MCF 10A (cell line): ENCODE results near the gene IPO13. TPM values are rescaled to one million over a fixed set of nuclear protein-coding genes. Genes with fewer than 3 reads are reported as not detected.
A peak's percentile ranks its signal among the peaks of the same experiment; 100 is the strongest.

Source experiments
- BruUV-seq: library from RNA; stranded (reverse); fragments of 400-500 nt; replicated peaks from 2 replicates; lab custom pipeline; 2021; lab: Mats Ljungman, UMichigan
- CTCF ChIA-PET: fragments of 300-600 bp; sonication (Branson Sonifier 250); formaldehyde crosslinking; extraction: SDS; loops from one replicate; lab custom pipeline; 2021; ENCODE audit warnings: antibody characterized with exemption, inconsistent platforms; lab: Yijun Ruan, JAX
- POLR2A ChIA-PET: fragments of 300-600, 350-650 bp; sonication (Branson Sonifier 250); formaldehyde crosslinking; extraction: SDS; loops from one replicate; lab custom pipeline; 2020; ENCODE audit warnings: antibody characterized with exemption, inconsistent platforms; lab: Yijun Ruan, JAX
- DNase-seq: peaks from one replicate; pipeline ENCODE4 v3.0.0-alpha.2; 2018; ENCODE audit not compliant: unreplicated experiment
- H3K27ac Mint-ChIP-seq: one replicate; pipeline ENCODE4 v1.8.0; 2022; ENCODE audit warnings: mild to moderate bottlenecking, low read depth, mixed read lengths; ENCODE audit not compliant: unreplicated experiment
- H3K27me3 Mint-ChIP-seq: one replicate; pipeline ENCODE4 v1.8.0; 2022; ENCODE audit warnings: mixed read lengths; ENCODE audit not compliant: insufficient read depth, unreplicated experiment
- H3K36me3 Mint-ChIP-seq: one replicate; pipeline ENCODE4 v1.8.0; 2022; ENCODE audit warnings: mild to moderate bottlenecking, moderate library complexity, mixed read lengths; ENCODE audit not compliant: insufficient read depth, unreplicated experiment
- H3K4me1 Mint-ChIP-seq: one replicate; pipeline ENCODE4 v1.8.0; 2022; ENCODE audit warnings: mixed read lengths; ENCODE audit not compliant: insufficient read depth, unreplicated experiment
- H3K4me3 Mint-ChIP-seq: one replicate; pipeline ENCODE4 v1.8.0; 2022; ENCODE audit warnings: mild to moderate bottlenecking, moderate library complexity, mixed read lengths; ENCODE audit not compliant: unreplicated experiment
- H3K9me3 Mint-ChIP-seq: one replicate; pipeline ENCODE4 v1.8.0; 2022; ENCODE audit warnings: mixed read lengths; ENCODE audit not compliant: unreplicated experiment
- intact Hi-C: fragments of 100-400 bp; cut with micrococcal nuclease; formaldehyde crosslinking; loops from 2 replicates; pipeline ENCODE4 v1.14.1; 2022
- total RNA-seq: library from RNA; stranded (reverse); gene quantifications from 2 replicates; pipeline ENCODE4 v1.2.3, GENCODE V29; 2022
- TF ChIP-seq, protein P1 (sequence below): fragments of 200-600 bp; IDR thresholded peaks from one replicate; pipeline ENCODE4 v1.8.0; 2022; ENCODE audit warnings: antibody characterized with exemption, mild to moderate bottlenecking; ENCODE audit not compliant: unreplicated experiment

The IPO13 gene
- total RNA-seq, 1 experiment from 2014 or later, result 23.9 TPM

GRCh38 chr1:43978551-43979260 is 32.0 kb downstream of the IPO13 start, which contains the start of gene B4GALT2:
Gene B4GALT2 (plus strand): TSS chr1:43979210. CDS start chr1:43981161, 1,951 bp downstream.
- POLR2A ChIA-PET, result interaction anchor here (0.9 to 1.0 kb wide), 2 partner anchors 12 to 195 kb away, joined by 3 to 4 read pairs; no protein-coding TSS in a partner anchor
- DNase-seq, result peak; percentile 33
- Mint-ChIP-seq H3K27ac (no peak within 1 kb of the TSS), H3K27me3 (no peaks in the 10 kb centered on the region), H3K36me3 (peaks cover 36% of the 10 kb centered on the region), H3K9me3 (no peaks in the 10 kb centered on the region), H3K4me1 (peaks cover 63% of the 10 kb centered on the region), H3K4me3 (peak within 1 kb of the TSS; percentile 94)
- no TSS peak for BruUV-seq
- intact Hi-C loops, result loop anchor here (5.0 kb wide), 1 partner anchor 451 kb away; no protein-coding TSS in a partner anchor
- CTCF ChIA-PET, result interaction anchor here (0.7 to 0.9 kb wide), 2 partner anchors 200 to 449 kb away, joined by 3 to 4 read pairs; no protein-coding TSS in a partner anchor
- TF ChIP-seq, protein P1, sequence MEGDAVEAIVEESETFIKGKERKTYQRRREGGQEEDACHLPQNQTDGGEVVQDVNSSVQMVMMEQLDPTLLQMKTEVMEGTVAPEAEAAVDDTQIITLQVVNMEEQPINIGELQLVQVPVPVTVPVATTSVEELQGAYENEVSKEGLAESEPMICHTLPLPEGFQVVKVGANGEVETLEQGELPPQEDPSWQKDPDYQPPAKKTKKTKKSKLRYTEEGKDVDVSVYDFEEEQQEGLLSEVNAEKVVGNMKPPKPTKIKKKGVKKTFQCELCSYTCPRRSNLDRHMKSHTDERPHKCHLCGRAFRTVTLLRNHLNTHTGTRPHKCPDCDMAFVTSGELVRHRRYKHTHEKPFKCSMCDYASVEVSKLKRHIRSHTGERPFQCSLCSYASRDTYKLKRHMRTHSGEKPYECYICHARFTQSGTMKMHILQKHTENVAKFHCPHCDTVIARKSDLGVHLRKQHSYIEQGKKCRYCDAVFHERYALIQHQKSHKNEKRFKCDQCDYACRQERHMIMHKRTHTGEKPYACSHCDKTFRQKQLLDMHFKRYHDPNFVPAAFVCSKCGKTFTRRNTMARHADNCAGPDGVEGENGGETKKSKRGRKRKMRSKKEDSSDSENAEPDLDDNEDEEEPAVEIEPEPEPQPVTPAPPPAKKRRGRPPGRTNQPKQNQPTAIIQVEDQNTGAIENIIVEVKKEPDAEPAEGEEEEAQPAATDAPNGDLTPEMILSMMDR, result no peak

DNA sequence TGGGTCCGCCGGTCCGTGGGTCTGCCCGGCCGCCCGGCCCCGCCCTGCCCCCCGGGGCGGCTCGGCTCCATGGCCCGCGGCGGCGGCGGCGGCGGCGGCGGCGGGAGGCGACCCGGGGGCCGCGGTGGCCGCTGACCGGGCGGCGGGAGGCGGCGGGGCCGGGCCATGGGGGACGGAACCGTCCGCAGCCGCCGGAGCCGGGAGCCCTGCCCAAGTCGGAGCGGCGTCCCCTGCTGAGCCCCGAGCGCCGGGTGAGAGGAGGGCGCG is 32.4 kb downstream of the IPO13 start:
- no peak for DNase-seq
- peaks cover 33% of the 10 kb centered on the region for H3K36me3 Mint-ChIP-seq
- CTCF ChIA-PET, result no interaction called here
- no peak overlapping the region for H3K27ac Mint-ChIP-seq
- H3K4me1 Mint-ChIP-seq, result peaks cover 58% of the 10 kb centered on the region
- TF ChIP-seq, protein P1, result no peak
- intact Hi-C loops, result loop anchor here (5.0 kb wide), 1 partner anchor 452 kb away; no protein-coding TSS in a partner anchor
- peak overlapping the region; percentile 94 for H3K4me3 Mint-ChIP-seq
- POLR2A ChIA-PET, result interaction anchor here (1.1 to 1.2 kb wide), 2 partner anchors 9 to 33 kb away, joined by 3 to 5 read pairs; no protein-coding TSS in a partner anchor
- BruUV-seq, result no TSS peak
- H3K9me3 Mint-ChIP-seq, result no peaks in the 10 kb centered on the region
- H3K27me3 Mint-ChIP-seq, result no peaks in the 10 kb centered on the region

- Mint-ChIP-seq H3K27me3 (no peaks in the 10 kb centered on the region), H3K4me1 (peaks cover 55% of the 10 kb centered on the region), H3K27ac (no peak overlapping the region), H3K4me3 (peak overlapping the region; percentile 63), H3K36me3 (peaks cover 28% of the 10 kb centered on the region), H3K9me3 (no peaks in the 10 kb centered on the region)
- intact Hi-C loops, result loop anchor here (2.0 to 5.0 kb wide), 3 partner anchors 25 to 452 kb away; no protein-coding TSS in a partner anchor
- TSS peak; percentile 64 for BruUV-seq
- POLR2A ChIA-PET, result interaction anchor here (0.8 to 1.2 kb wide), 4 partner anchors 9 to 49 kb away, joined by 3 to 5 read pairs (median 3); no protein-coding TSS in a partner anchor
- peak; percentile 51 for DNase-seq
- TF ChIP-seq, protein P1, result no peak
- CTCF ChIA-PET, result interaction anchor here (0.6 to 0.7 kb wide), 2 partner anchors 25 to 1023 kb away, joined by 3 read pairs; no protein-coding TSS in a partner anchor
Observed at GRCh38 chr1:43979528-43980254, 32.9 kb downstream of the IPO13 start.
